ENCODE measurements around the gene POLR3GL.

POLR3GL gene

GRCh38 chr1:145977016-145977415 is 12.5 kb downstream of the POLR3GL start:
- no peak for DNase-seq

- peak; percentile 77 for DNase-seq
Observed at GRCh38 chr1:145977486-145978470, 13.3 kb downstream of the POLR3GL start.

- no peak for DNase-seq
Observed at GRCh38 chr1:145978471-145978853, 14.0 kb downstream of the POLR3GL start.

GRCh38 chr1:145978854-145979745 is 14.6 kb downstream of the POLR3GL start:
- peak; percentile 85 for DNase-seq

- DNase-seq, result peak; percentile 36
Observed at GRCh38 chr1:145979746-145980456, 15.4 kb downstream of the POLR3GL start.

- no peak for DNase-seq
Observed at GRCh38 chr1:145980457-145980994, 16.0 kb downstream of the POLR3GL start.

- no peak for DNase-seq
Observed at GRCh38 chr1:145982010-145982723, 17.7 kb downstream of the POLR3GL start.

- no peak for DNase-seq
Observed at GRCh38 chr1:145983206-145983675, 18.8 kb downstream of the POLR3GL start.

GRCh38 chr1:145983960-145984830 is 19.7 kb downstream of the POLR3GL start:
- no peak for DNase-seq

- no peak for DNase-seq
Observed at GRCh38 chr1:145985129-145985501, 20.6 kb downstream of the POLR3GL start.

GRCh38 chr1:145985502-145986439 is 21.3 kb downstream of the POLR3GL start:
- DNase-seq, result no peak

GRCh38 chr1:145986551-145986950 is 22.1 kb downstream of the POLR3GL start:
- DNase-seq, result no peak

- DNase-seq, result no peak
Observed at GRCh38 chr1:145987926-145988325, 23.4 kb downstream of the POLR3GL start.

GRCh38 chr1:145988773-145989172 is 24.3 kb downstream of the POLR3GL start:
- DNase-seq, result no peak

- peak; percentile 27 for DNase-seq
Observed at GRCh38 chr1:145990249-145990855, 25.9 kb downstream of the POLR3GL start.

- DNase-seq, result no peak
Observed at GRCh38 chr1:145991735-145992412, 27.4 kb downstream of the POLR3GL start.

- DNase-seq, result no peak
Observed at GRCh38 chr1:145992502-145992936, 28.0 kb downstream of the POLR3GL start.

- no peak for DNase-seq
Observed at GRCh38 chr1:145992958-145993617, 28.6 kb downstream of the POLR3GL start.

Data from stimulated activated CD8-positive, alpha-beta memory T cell treated with anti-CD3 and anti-CD28 coated beads, Interleukin-4, amount 100 ng/mL, for 48 hours (primary cell).